K562 (cell line): Measurements from ENCODE around the gene MYO1F. TPM values are rescaled to one million over a fixed set of nuclear protein-coding genes. Genes with fewer than 3 reads are reported as not detected.

ENCODE experiments used
- ARHGAP35 ChIP-seq: fragments of 450-650 bp; IDR thresholded peaks from 2 replicates; pipeline ENCODE4 v1.6.1; 2018; ENCODE audit not compliant: partially characterized antibody
- CHD4 ChIP-seq: fragments of 200-600 bp; sonication (generic); IDR thresholded peaks from 3 replicates; pipeline ENCODE4 v1.6.1; 2012; ENCODE audit warnings: low read depth, mild to moderate bottlenecking, mixed read lengths, low read length, inconsistent platforms; ENCODE audit not compliant: insufficient read depth, insufficient replicate concordance, poor library complexity, severe bottlenecking
- ETV5 ChIP-seq: sonication (generic); formaldehyde crosslinking; IDR thresholded peaks from 2 replicates; pipeline ENCODE4 v1.4.0; 2020; ENCODE audit warnings: low read depth, mild to moderate bottlenecking, missing genetic modification reagents
- FIP1L1 ChIP-seq: fragments of 200-400 bp; formaldehyde crosslinking; IDR thresholded peaks from 2 replicates; pipeline ENCODE4 v1.6.1; 2018; ENCODE audit warnings: mild to moderate bottlenecking, low read depth, low read length; ENCODE audit not compliant: poor library complexity, severe bottlenecking
- FOXK2 ChIP-seq, 2 experiments: fragments of 450-650 bp; IDR thresholded peaks in 1 of 2; conservative IDR thresholded peaks in 1 of 2; 2 replicates each; pipeline ENCODE4 v1.6.1; 2016; ENCODE audit warnings: low read depth in 2 of 2, mild to moderate bottlenecking in 1 of 2
- GABPB1 ChIP-seq: sonication (generic); formaldehyde crosslinking; IDR thresholded peaks from 2 replicates; pipeline ENCODE4 v1.8.0; 2022; ENCODE audit warnings: mild to moderate bottlenecking, missing genetic modification reagents
- KLF1 ChIP-seq: fragments of 450-650 bp; IDR thresholded peaks from 2 replicates; pipeline ENCODE4 v1.6.1; 2016; ENCODE audit warnings: missing genetic modification characterization, missing compliant biosample characterization
- MBD2 ChIP-seq: sonication (generic); IDR thresholded peaks from 2 replicates; pipeline ENCODE4 v1.6.1; 2016; ENCODE audit warnings: low read depth, borderline replicate concordance
- NBN ChIP-seq: fragments of 450-650 bp; IDR thresholded peaks from 2 replicates; pipeline ENCODE4 v1.6.1; 2016; ENCODE audit warnings: low read depth, mild to moderate bottlenecking
- NR1H2 ChIP-seq: sonication (generic); formaldehyde crosslinking; IDR thresholded peaks from 2 replicates; pipeline ENCODE4 v1.4.0; 2020; ENCODE audit warnings: mild to moderate bottlenecking, missing genetic modification reagents
- RCOR1 ChIP-seq, 2 experiments: IDR thresholded peaks; 2 replicates each; pipeline ENCODE4 v1.6.1; 2012; ENCODE audit warnings: low read depth in 2 of 2, low read length in 2 of 2, borderline replicate concordance in 1 of 2, improper control_type of control experiment in 1 of 2
- TAF7 ChIP-seq: fragments of 450-650 bp; IDR thresholded peaks from 2 replicates; pipeline ENCODE4 v1.6.1; 2016; ENCODE audit warnings: missing genetic modification characterization, missing compliant biosample characterization
- TEAD1 ChIP-seq, 2 experiments: fragments of 450-650 bp in 1 of 2; sonication (generic) in 1 of 2; formaldehyde crosslinking; IDR thresholded peaks; 2 replicates each; pipeline versions ENCODE4 v1.4.0 to v1.8.0; 2020 to 2022; ENCODE audit warnings: mild to moderate bottlenecking in 2 of 2, missing genetic modification reagents in 1 of 2
- TRIM24 ChIP-seq, 2 experiments: fragments of 450-650 bp; IDR thresholded peaks; 2 replicates each; pipeline ENCODE4 v1.6.1; 2016
- YBX1 ChIP-seq: fragments of 450-650 bp; IDR thresholded peaks from 2 replicates; pipeline ENCODE4 v1.7.1; 2016; ENCODE audit warnings: mild to moderate bottlenecking
- ZNF644 ChIP-seq: fragments of 200-800 bp; sonication (Bioruptor generic); IDR thresholded peaks from 2 replicates; pipeline ENCODE4 v1.6.1; 2016; ENCODE audit warnings: low read depth, missing genetic modification characterization, missing compliant biosample characterization
- polyA plus RNA-seq, 8 experiments: library from polyadenylated mRNA; depleted of rRNA in 4 of 8; stranded (reverse) in 5 of 8; unstranded in 3 of 8; fragments of >200 nt; fragmentation: Nextera tagmentation in 2 of 8; fragmentation: Illumina TruSeq in 1 of 8; extraction: Ambion mirVana in 2 of 8; extraction: Trizol in 1 of 8; gene quantifications; 2 replicates each; pipeline versions ENCODE4 v1.2.1 to v1.2.3, GENCODE V29; 2011 to 2014; ENCODE audit warnings: inconsistent platforms in 1 of 8, missing spikeins in 1 of 8
- total RNA-seq, 7 experiments: library from RNA; depleted of rRNA in 6 of 7; stranded (reverse); fragments of >200 nt in 6 of 7; fragmentation: Illumina TruSeq in 2 of 7; extraction: Trizol in 2 of 7; gene quantifications; 2 replicates each; pipeline versions ENCODE4 v1.2.1 to v1.2.3, GENCODE V29; 2011 to 2021; ENCODE audit warnings: low replicate concordance in 1 of 7
- TF ChIP-seq, protein P1 (sequence below): fragments of 450-650 bp; IDR thresholded peaks from 2 replicates; pipeline ENCODE4 v1.6.1; 2017; ENCODE audit warnings: antibody characterized with exemption, mild to moderate bottlenecking

MYO1F gene
- total and polyA plus RNA-seq, 9 of the 15 experiments (the other 6 are each of a cell fraction or from before 2014, with no cell fraction given), result 0.78 to 9.4 (median 4.3) TPM

DNA sequence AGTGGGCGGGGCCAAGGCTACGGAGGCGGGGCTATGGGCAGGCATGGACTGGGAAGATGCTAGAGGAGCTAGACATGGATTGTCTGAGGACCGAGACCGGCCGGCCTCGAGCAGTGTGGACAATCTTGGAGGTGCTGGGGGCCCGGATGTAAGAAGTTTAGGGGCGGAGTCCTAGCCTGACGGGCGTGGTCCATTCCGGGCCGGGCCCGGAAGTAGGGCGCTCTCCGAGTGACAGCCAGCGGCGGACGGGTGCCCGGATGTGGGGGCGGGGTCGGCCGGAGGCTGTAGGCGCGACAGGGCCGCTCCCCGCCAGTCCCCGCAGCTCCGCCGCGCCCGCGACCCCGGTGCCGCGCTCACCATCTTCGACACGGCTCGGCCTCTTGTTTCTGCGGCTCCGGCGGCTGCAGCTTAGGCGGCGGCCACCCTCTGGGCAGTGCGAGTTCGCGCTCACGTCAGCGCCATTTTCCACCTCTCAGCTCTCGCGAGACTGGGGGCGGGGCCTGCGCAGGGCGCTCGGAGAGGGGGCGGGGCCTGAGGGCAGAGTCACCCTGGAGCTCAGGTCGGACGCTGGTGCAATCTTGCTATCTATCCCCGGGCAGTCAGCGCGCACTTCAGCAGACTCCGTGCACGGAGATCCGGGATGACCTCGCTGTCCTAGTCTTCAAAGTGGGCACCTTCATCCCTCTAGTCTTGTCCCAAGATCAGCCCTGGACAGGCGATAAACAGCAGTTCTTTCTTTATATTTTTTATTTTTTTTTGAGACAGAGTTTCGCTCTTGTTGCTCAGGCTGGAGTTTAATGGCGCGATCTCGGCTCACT lies 63.3 kb downstream of the MYO1F start, which contains the start of gene ZNF414 (continued):
- TF ChIP-seq MBD2 (peak; percentile 53; the same call in 1 of the 2 replicates), ZNF644 (no peak), CHD4 (peak; percentile 23), ETV5 (CRISPR knock-in tag) (peak; percentile 86), FOXK2 (conservative IDR thresholded peaks at IDR 0.05 in 1 of 2, IDR thresholded peaks at IDR 0.05 in 1 of 2; ENCODE audit: low read depth in 2 of 2) (peak; percentile 69 to 85), GABPB1 (CRISPR knock-in tag) (peak; percentile 89), TAF7 (tag) (peak; percentile 79), RCOR1 (IDR thresholded peaks at IDR 0.05; ENCODE audit: borderline replicate concordance in 1 of 2, low read depth in 2 of 2, low read length in 2 of 2) (peak in 1 of 2 experiments; percentile 77; a peak in 2 of 4 replicates), NBN (peak; percentile 66; the same call in 1 of the 2 replicates), ARHGAP35 (peak; percentile 91), FIP1L1 (peak; percentile 71), NR1H2 (CRISPR knock-in tag) (peak; percentile 80; the same call in 1 of the 2 replicates), TRIM24 (IDR thresholded peaks at IDR 0.05) (peak; percentile 33 to 65; a peak in 1 of 4 replicates), YBX1 (no peak), TEAD1 (CRISPR knock-in tag; IDR thresholded peaks at IDR 0.05) (0 out of 4 replicates have a peak, but pooled peaks of 1 of the 2 experiments have one; percentile 53), KLF1 (peak; percentile 97)
- TF ChIP-seq, protein P1, sequence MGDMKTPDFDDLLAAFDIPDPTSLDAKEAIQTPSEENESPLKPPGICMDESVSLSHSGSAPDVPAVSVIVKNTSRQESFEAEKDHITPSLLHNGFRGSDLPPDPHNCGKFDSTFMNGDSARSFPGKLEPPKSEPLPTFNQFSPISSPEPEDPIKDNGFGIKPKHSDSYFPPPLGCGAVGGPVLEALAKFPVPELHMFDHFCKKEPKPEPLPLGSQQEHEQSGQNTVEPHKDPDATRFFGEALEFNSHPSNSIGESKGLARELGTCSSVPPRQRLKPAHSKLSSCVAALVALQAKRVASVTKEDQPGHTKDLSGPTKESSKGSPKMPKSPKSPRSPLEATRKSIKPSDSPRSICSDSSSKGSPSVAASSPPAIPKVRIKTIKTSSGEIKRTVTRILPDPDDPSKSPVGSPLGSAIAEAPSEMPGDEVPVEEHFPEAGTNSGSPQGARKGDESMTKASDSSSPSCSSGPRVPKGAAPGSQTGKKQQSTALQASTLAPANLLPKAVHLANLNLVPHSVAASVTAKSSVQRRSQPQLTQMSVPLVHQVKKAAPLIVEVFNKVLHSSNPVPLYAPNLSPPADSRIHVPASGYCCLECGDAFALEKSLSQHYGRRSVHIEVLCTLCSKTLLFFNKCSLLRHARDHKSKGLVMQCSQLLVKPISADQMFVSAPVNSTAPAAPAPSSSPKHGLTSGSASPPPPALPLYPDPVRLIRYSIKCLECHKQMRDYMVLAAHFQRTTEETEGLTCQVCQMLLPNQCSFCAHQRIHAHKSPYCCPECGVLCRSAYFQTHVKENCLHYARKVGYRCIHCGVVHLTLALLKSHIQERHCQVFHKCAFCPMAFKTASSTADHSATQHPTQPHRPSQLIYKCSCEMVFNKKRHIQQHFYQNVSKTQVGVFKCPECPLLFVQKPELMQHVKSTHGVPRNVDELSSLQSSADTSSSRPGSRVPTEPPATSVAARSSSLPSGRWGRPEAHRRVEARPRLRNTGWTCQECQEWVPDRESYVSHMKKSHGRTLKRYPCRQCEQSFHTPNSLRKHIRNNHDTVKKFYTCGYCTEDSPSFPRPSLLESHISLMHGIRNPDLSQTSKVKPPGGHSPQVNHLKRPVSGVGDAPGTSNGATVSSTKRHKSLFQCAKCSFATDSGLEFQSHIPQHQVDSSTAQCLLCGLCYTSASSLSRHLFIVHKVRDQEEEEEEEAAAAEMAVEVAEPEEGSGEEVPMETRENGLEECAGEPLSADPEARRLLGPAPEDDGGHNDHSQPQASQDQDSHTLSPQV, result peak; percentile 37; the same call in 1 of the 2 replicates
